H9 (cell line): ENCODE data around the gene MRPL18. TPM values are rescaled to one million over a fixed set of nuclear protein-coding genes. Genes with fewer than 3 reads are reported as not detected.

ENCODE experiments used
- DNase-seq: peaks from one replicate; pipeline ENCODE4 v3.0.0-alpha.2; 2017
- H2AFZ ChIP-seq: one replicate; pipeline ENCODE4 v1.6.1; 2013; ENCODE audit warnings: mild to moderate bottlenecking, low read length, control low read depth, moderate library complexity
- H2AK5ac ChIP-seq: 2 replicates; pipeline ENCODE4 v1.6.1; 2013; ENCODE audit warnings: low read length, control low read depth, mixed read lengths; ENCODE audit not compliant: insufficient read length
- H2BK120ac ChIP-seq: one replicate; pipeline ENCODE4 v1.6.1; 2013; ENCODE audit warnings: low read depth, mild to moderate bottlenecking, low read length, control low read depth, inconsistent platforms; ENCODE audit not compliant: poor library complexity, severe bottlenecking
- H2BK12ac ChIP-seq: 2 replicates; pipeline ENCODE4 v1.6.1; 2013; ENCODE audit warnings: low read length, control low read depth, mixed read lengths, low read depth; ENCODE audit not compliant: insufficient read length
- H2BK15ac ChIP-seq: 2 replicates; pipeline ENCODE4 v1.6.1; 2013; ENCODE audit warnings: low read depth, low read length, control low read depth
- H2BK20ac ChIP-seq: one replicate; pipeline ENCODE4 v1.6.1; 2013; ENCODE audit warnings: low read depth, mild to moderate bottlenecking, low read length, control low read depth, inconsistent platforms; ENCODE audit not compliant: poor library complexity, severe bottlenecking
- H2BK5ac ChIP-seq: 2 replicates; pipeline ENCODE4 v1.6.1; 2013; ENCODE audit warnings: low read length, control low read depth, mixed read lengths; ENCODE audit not compliant: insufficient read length
- H3K14ac ChIP-seq: 2 replicates; pipeline ENCODE4 v1.6.1; 2013; ENCODE audit warnings: low read length, control low read depth; ENCODE audit not compliant: insufficient read depth
- H3K18ac ChIP-seq: 2 replicates; pipeline ENCODE4 v1.6.1; 2013; ENCODE audit warnings: low read depth, mild to moderate bottlenecking, mixed read lengths, low read length, control low read depth; ENCODE audit not compliant: insufficient read length
- H3K23ac ChIP-seq: 2 replicates; pipeline ENCODE4 v1.6.1; 2013; ENCODE audit warnings: low read length, control low read depth, mixed read lengths, low read depth; ENCODE audit not compliant: insufficient read length
- H3K23me2 ChIP-seq: 2 replicates; pipeline ENCODE4 v1.6.1; 2013; ENCODE audit warnings: low read depth, mild to moderate bottlenecking, mixed read lengths, low read length, control low read depth; ENCODE audit not compliant: insufficient read length, poor library complexity, severe bottlenecking
- H3K27ac ChIP-seq: 2 replicates; pipeline ENCODE4 v1.5.1; 2013; ENCODE audit warnings: low read length, control low read depth, mixed read lengths, low read depth; ENCODE audit not compliant: insufficient read length
- H3K27me3 ChIP-seq: 2 replicates; pipeline ENCODE4 v1.6.1; 2013; ENCODE audit warnings: low read length, control low read depth, inconsistent platforms; ENCODE audit not compliant: insufficient read depth
- H3K4ac ChIP-seq: 2 replicates; pipeline ENCODE4 v1.6.1; 2013; ENCODE audit warnings: low read depth, mild to moderate bottlenecking, control low read depth, inconsistent platforms, low read length, moderate library complexity
- H3K4me1 ChIP-seq: 2 replicates; pipeline ENCODE4 v1.6.1; 2013; ENCODE audit warnings: low read length, control low read depth, inconsistent platforms; ENCODE audit not compliant: insufficient read depth
- H3K4me2 ChIP-seq: 2 replicates; pipeline ENCODE4 v1.6.1; 2013; ENCODE audit warnings: low read length, control low read depth, mixed read lengths; ENCODE audit not compliant: insufficient read length, insufficient read depth
- H3K56ac ChIP-seq: 2 replicates; pipeline ENCODE4 v1.6.1; 2013; ENCODE audit warnings: low read depth, mild to moderate bottlenecking, mixed read lengths, low read length, control low read depth; ENCODE audit not compliant: insufficient read length
- H3K79me1 ChIP-seq: 2 replicates; pipeline ENCODE4 v1.6.1; 2013; ENCODE audit warnings: low read depth, mild to moderate bottlenecking, moderate library complexity, low read length, control low read depth, inconsistent platforms; ENCODE audit not compliant: insufficient read depth, poor library complexity, severe bottlenecking
- H3K79me2 ChIP-seq: 2 replicates; pipeline ENCODE4 v1.6.1; 2013; ENCODE audit warnings: low read length, control low read depth, inconsistent platforms; ENCODE audit not compliant: insufficient read depth
- H3K9ac ChIP-seq: 2 replicates; pipeline ENCODE4 v1.6.1; 2013; ENCODE audit warnings: low read length, control low read depth, mixed read lengths; ENCODE audit not compliant: insufficient read length; ENCODE audit errors: extremely low read depth
- H3K9me3 ChIP-seq: one replicate; pipeline ENCODE4 v1.6.1; 2013; ENCODE audit warnings: low read depth, low read length, inconsistent platforms; ENCODE audit not compliant: control insufficient read depth
- H3T11ph ChIP-seq: one replicate; pipeline ENCODE4 v1.6.1; 2013; ENCODE audit warnings: mild to moderate bottlenecking, low read length, control low read depth, inconsistent platforms
- H4K20me1 ChIP-seq: one replicate; pipeline ENCODE4 v1.6.1; 2013; ENCODE audit not compliant: control insufficient read depth, insufficient read length, insufficient read depth
- H4K5ac ChIP-seq: 2 replicates; pipeline ENCODE4 v1.6.1; 2013; ENCODE audit warnings: low read depth, mild to moderate bottlenecking, mixed read lengths, low read length, control low read depth; ENCODE audit not compliant: insufficient read length
- H4K8ac ChIP-seq: replicated peaks from 2 replicates; pipeline ENCODE4 v1.6.1; 2013; ENCODE audit warnings: low read length, control low read depth, mixed read lengths, low read depth; ENCODE audit not compliant: insufficient read length
- H4K91ac ChIP-seq: 2 replicates; pipeline ENCODE4 v1.6.1; 2013; ENCODE audit warnings: low read depth, mild to moderate bottlenecking, moderate library complexity, mixed read lengths, low read length, control low read depth; ENCODE audit not compliant: insufficient read length
- H3K27ac Mint-ChIP-seq, 3 experiments: 2 replicates in 2 of 3; 3 replicates in 1 of 3; pipeline ENCODE4 v1.8.0; 2020 to 2021; ENCODE audit warnings: mixed read lengths in 3 of 3, mild to moderate bottlenecking in 1 of 3, moderate library complexity in 1 of 3
- H3K27me3 Mint-ChIP-seq: 2 replicates; pipeline ENCODE4 v1.8.0; 2021; ENCODE audit warnings: low read depth, mild to moderate bottlenecking, moderate library complexity, mixed read lengths
- H3K36me3 Mint-ChIP-seq, 3 experiments: 2 replicates in 2 of 3; 3 replicates in 1 of 3; pipeline ENCODE4 v1.8.0; 2020 to 2021; ENCODE audit warnings: low read depth in 3 of 3, mixed read lengths in 3 of 3; ENCODE audit not compliant: insufficient read depth in 1 of 3
- H3K4me1 Mint-ChIP-seq, 2 experiments: 2 replicates each; pipeline ENCODE4 v1.8.0; 2020; ENCODE audit warnings: mixed read lengths in 2 of 2
- H3K4me3 Mint-ChIP-seq, 2 experiments: 2 replicates in 1 of 2; 3 replicates in 1 of 2; pipeline ENCODE4 v1.8.0; 2020 to 2021; ENCODE audit warnings: mild to moderate bottlenecking in 2 of 2, mixed read lengths in 2 of 2, moderate library complexity in 1 of 2
- H3K9me3 Mint-ChIP-seq, 2 experiments: 2 replicates in 1 of 2; 3 replicates in 1 of 2; pipeline ENCODE4 v1.8.0; 2020; ENCODE audit warnings: mild to moderate bottlenecking in 2 of 2, mixed read lengths in 2 of 2, moderate library complexity in 1 of 2
- CTCF ChIP-seq: fragments of 200-600 bp; sonication (generic); conservative IDR thresholded peaks from 3 replicates; pipeline ENCODE4 v1.8.0; 2021; ENCODE audit warnings: antibody characterized with exemption, mild to moderate bottlenecking
- WGBS: extraction: QIAGEN DNeasy Blood & Tissue Kit; methylation state at CpG from one replicate; pipeline ENCODE4 v1.1.7; 2013; ENCODE audit warnings: missing lambda C conversion rate, low lambda C conversion rate, mixed read lengths; ENCODE audit not compliant: insufficient read length; ENCODE audit errors: extremely low coverage; 5-methylcytosine and 5-hydroxymethylcytosine counted together
- total RNA-seq: library from RNA; stranded (reverse); gene quantifications from 2 replicates; pipeline ENCODE4 v1.2.1, GENCODE V29; 2021

The MRPL18 gene
- total RNA-seq, 1 experiment from 2014 or later, result 88.8 TPM

- H2BK5ac ChIP-seq, result no peak overlapping the region
Observed at GRCh38 chr6:159829526-159829925, 39.3 kb downstream of the MRPL18 start.

More at GRCh38 chr6:159829526-159829925, 39.3 kb downstream of the MRPL18 start:
- peaks cover 36 to 40% of the 10 kb centered on the region in 2 experiments for H3K4me1 Mint-ChIP-seq
- Histone ChIP-seq H3K4me1 (peaks cover 18% of the 10 kb centered on the region; the same call in 1 of the 2 replicates), H4K91ac (no peak overlapping the region), H4K5ac (no peak overlapping the region), H2AFZ (no peak overlapping the region), H3K9ac (no peak overlapping the region), H4K8ac (no peak overlapping the region), H3K27ac (no peak overlapping the region), H2AK5ac (no peak overlapping the region), H4K20me1 (no peaks in the 10 kb centered on the region), H3T11ph (no peak overlapping the region), H2BK20ac (no peak overlapping the region), H3K79me2 (no peaks in the 10 kb centered on the region), H3K27me3 (no peaks in the 10 kb centered on the region), H2BK15ac (no peak overlapping the region), H2BK120ac (no peak overlapping the region), H3K56ac (no peak overlapping the region), H3K14ac (no peak overlapping the region), H3K23ac (no peak overlapping the region), H3K9me3 (no peaks in the 10 kb centered on the region), H3K4ac (no peak overlapping the region), H3K4me2 (no peak overlapping the region), H3K79me1 (no peaks in the 10 kb centered on the region), H3K18ac (no peak overlapping the region), H2BK12ac (no peak overlapping the region), H3K23me2 (no peaks in the 10 kb centered on the region)
- no CpG with 5 or more reads among the region's 4 CpGs for WGBS
- no peaks in the 10 kb centered on the region; a peak in 1 of 5 replicates for H3K9me3 Mint-ChIP-seq
- no peaks in the 10 kb centered on the region; the same call in none of the 2 replicates for H3K27me3 Mint-ChIP-seq
- H3K4me3 Mint-ChIP-seq, result peak overlapping the region in 1 of 2 experiments; percentile 9; a peak in 1 of 5 replicates
- peaks cover 0 to 6% (median 1%) of the 10 kb centered on the region in 3 experiments; a peak in 3 of 7 replicates for H3K36me3 Mint-ChIP-seq
- no peak for DNase-seq
- TF ChIP-seq CTCF, result no peak
- H3K27ac Mint-ChIP-seq, result peak overlapping the region in 1 of 3 experiments; percentile 37; a peak in 1 of 7 replicates
